ENCODE measurements around the gene CFDP1. TPM values are rescaled to one million over a fixed set of nuclear protein-coding genes. Genes with fewer than 3 reads are reported as not detected.
A peak's percentile ranks its signal among the peaks of the same experiment; 100 is the strongest.

Gene CFDP1
- total RNA-seq, 1 experiment from 2014 or later: 77.6 TPM

DNA sequence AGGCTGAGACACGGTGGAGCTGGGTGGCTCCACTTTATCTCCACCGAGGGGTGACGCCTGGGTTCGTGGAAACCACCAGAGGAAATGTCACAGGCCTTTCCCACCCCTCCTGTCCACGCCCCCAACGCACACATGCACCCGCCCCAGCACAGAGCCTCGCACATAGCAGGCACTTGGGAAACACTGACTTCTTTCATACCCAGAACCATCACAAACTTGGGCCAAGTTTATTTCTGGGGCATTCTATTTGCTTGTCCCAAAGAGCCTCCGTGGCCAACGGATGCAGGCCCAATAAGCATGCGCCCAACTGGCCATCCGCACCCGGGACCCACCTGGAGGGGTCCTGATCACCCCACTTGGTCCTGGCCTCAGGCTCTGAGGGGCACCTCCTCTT lies 185.2 kb downstream of the CFDP1 start:
- H3K27me3 ChIP-seq (replicated peaks; ENCODE audit: control insufficient read depth, insufficient read depth, low read length): no peaks in the 10 kb centered on the region
- Mint-ChIP-seq H3K4me1 (ENCODE audit: low read depth, unreplicated experiment) (peaks cover 63% of the 10 kb centered on the region), H3K27me3 (ENCODE audit: insufficient read depth, unreplicated experiment) (no peaks in the 10 kb centered on the region), H3K36me3 (ENCODE audit: insufficient read depth, unreplicated experiment) (peaks cover 82% of the 10 kb centered on the region), H3K27ac (ENCODE audit: unreplicated experiment) (peak overlapping the region; percentile 95), H3K9me3 (ENCODE audit: unreplicated experiment) (no peaks in the 10 kb centered on the region), H3K4me3 (ENCODE audit: unreplicated experiment) (peak overlapping the region; percentile 11)
- ChIA-PET POLR2A (no interaction called here), CTCF (interaction anchor here (1.0 kb wide), 2 partner anchors 15 to 137 kb away, joined by 4 read pairs; no protein-coding TSS in a partner anchor)
- peaks cover 75% of the 10 kb centered on the region for H3K4me1 ChIP-seq
- no TSS peak for BruUV-seq (replicated peaks)
- no peak overlapping the region for H3K4me3 ChIP-seq (ENCODE audit: low read depth, low read length)
- no peak for DNase-seq
- TF ChIP-seq CTCF (IDR thresholded peaks at IDR 0.05; ENCODE audit: insufficient read depth in 1 of 2, low read depth in 1 of 2, low read length in 1 of 2, severe bottlenecking in 1 of 2, unreplicated experiment in 1 of 2): no peak
- H3K9me3 ChIP-seq: no peaks in the 10 kb centered on the region
- peaks cover 6% of the 10 kb centered on the region; the same call in 1 of the 2 replicates for H3K36me3 ChIP-seq (ENCODE audit: control insufficient read depth, insufficient read depth, low read length)
- intact Hi-C loops (cut with micrococcal nuclease; ENCODE audit: unreplicated experiment): no loop called here

DNA sequence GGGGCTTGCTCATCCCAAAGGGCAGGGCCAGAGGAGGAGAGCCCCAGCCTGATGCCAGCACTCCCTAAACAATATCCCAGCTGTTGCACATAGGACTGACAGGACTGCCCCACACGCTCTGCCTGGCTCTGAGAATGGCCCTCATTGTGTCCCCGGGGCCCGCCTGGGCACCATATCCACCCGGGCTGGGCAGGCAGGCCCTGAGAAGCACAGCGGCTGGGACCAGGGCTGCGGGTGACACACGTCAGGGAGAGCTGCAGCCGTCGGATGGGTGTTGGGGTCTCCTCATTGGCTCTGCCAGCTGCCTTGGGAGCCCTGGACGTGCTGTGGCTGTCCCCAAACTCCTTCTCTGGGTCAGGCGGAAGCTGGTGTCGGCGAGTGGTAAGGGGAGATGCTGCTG lies 186.1 kb downstream of the CFDP1 start:
- H3K27ac Mint-ChIP-seq (ENCODE audit: unreplicated experiment): peak overlapping the region; percentile 95
- POLR2A ChIA-PET: no interaction called here

DNA sequence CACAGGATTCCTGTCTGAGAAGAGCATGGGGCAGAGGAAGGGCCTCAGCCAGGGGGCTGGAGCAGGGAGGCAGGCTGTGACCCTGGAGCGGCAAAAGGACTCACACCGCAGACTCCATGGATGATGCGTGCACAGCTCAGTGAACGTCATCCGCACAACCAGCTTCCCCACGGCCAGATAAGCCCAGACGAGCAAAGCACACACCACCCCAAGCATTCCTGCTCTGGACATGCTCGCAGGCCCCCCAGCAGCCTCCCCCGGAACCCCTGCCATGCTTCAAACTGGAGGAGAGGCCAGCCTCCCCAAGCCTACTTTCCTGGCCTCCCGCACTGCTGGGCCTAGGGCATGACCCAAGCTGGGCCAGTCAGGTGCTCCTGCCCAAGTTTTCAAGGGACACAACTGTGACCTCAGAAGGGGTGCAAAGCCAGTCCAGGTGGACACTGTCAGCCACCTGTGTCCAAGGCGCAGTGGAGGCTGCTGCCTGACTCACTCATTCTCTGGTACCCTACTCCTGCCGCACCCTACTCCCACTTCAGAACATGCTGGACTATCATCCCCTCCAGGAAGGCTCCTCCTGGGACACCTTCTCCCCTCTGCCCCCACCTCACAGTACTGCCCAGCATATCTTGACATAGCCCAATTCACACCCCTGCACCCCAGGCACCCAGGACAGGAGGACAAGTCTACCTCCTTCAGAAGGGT lies 186.6 kb downstream of the CFDP1 start:
- H3K4me3 ChIP-seq (ENCODE audit: low read depth, low read length): no peak overlapping the region
- H3K36me3 ChIP-seq (ENCODE audit: control insufficient read depth, insufficient read depth, low read length): peaks cover 7% of the 10 kb centered on the region
- H3K4me1 ChIP-seq: peaks cover 61% of the 10 kb centered on the region
- no peak for TF ChIP-seq CTCF (IDR thresholded peaks at IDR 0.05; ENCODE audit: insufficient read depth in 1 of 2, low read depth in 1 of 2, low read length in 1 of 2, severe bottlenecking in 1 of 2, unreplicated experiment in 1 of 2)
- DNase-seq: no peak
- intact Hi-C loops (cut with micrococcal nuclease; ENCODE audit: unreplicated experiment): no loop called here
- Mint-ChIP-seq H3K4me3 (ENCODE audit: unreplicated experiment) (peak overlapping the region; percentile 11), H3K9me3 (ENCODE audit: unreplicated experiment) (no peaks in the 10 kb centered on the region), H3K27ac (ENCODE audit: unreplicated experiment) (peak overlapping the region; percentile 95), H3K27me3 (ENCODE audit: insufficient read depth, unreplicated experiment) (no peaks in the 10 kb centered on the region), H3K4me1 (ENCODE audit: low read depth, unreplicated experiment) (peaks cover 50% of the 10 kb centered on the region), H3K36me3 (ENCODE audit: insufficient read depth, unreplicated experiment) (peaks cover 90% of the 10 kb centered on the region)
- no peaks in the 10 kb centered on the region for H3K27me3 ChIP-seq (replicated peaks; ENCODE audit: control insufficient read depth, insufficient read depth, low read length)
- ChIA-PET POLR2A (no interaction called here), CTCF (interaction anchor here (1.6 to 1.7 kb wide), 2 partner anchors 13 to 139 kb away, joined by 4 to 6 read pairs; no protein-coding TSS in a partner anchor)
- H3K9me3 ChIP-seq: no peaks in the 10 kb centered on the region
- no TSS peak for BruUV-seq (replicated peaks)

More for the DNA sequence above, 186.1 kb downstream of the CFDP1 start:
- peaks cover 55% of the 10 kb centered on the region for H3K4me1 Mint-ChIP-seq (ENCODE audit: low read depth, unreplicated experiment)
- BruUV-seq (replicated peaks): no TSS peak
- H3K27me3 Mint-ChIP-seq (ENCODE audit: insufficient read depth, unreplicated experiment): no peaks in the 10 kb centered on the region
- DNase-seq: no peak
- H3K36me3 ChIP-seq (ENCODE audit: control insufficient read depth, insufficient read depth, low read length): peaks cover 6% of the 10 kb centered on the region; the same call in 1 of the 2 replicates
- peak overlapping the region; percentile 11 for H3K4me3 Mint-ChIP-seq (ENCODE audit: unreplicated experiment)
- no peaks in the 10 kb centered on the region for H3K9me3 Mint-ChIP-seq (ENCODE audit: unreplicated experiment)
- no peaks in the 10 kb centered on the region for H3K27me3 ChIP-seq (replicated peaks; ENCODE audit: control insufficient read depth, insufficient read depth, low read length)
- no peak overlapping the region for H3K4me3 ChIP-seq (ENCODE audit: low read depth, low read length)
- CTCF ChIA-PET: interaction anchor here (1.0 kb wide), 1 partner anchor 138 kb away, joined by 4 read pairs; no protein-coding TSS in a partner anchor
- H3K4me1 ChIP-seq: peaks cover 67% of the 10 kb centered on the region
- peaks cover 90% of the 10 kb centered on the region for H3K36me3 Mint-ChIP-seq (ENCODE audit: insufficient read depth, unreplicated experiment)
- intact Hi-C loops (cut with micrococcal nuclease; ENCODE audit: unreplicated experiment): no loop called here
- H3K9me3 ChIP-seq: no peaks in the 10 kb centered on the region
- no peak for TF ChIP-seq CTCF (IDR thresholded peaks at IDR 0.05; ENCODE audit: insufficient read depth in 1 of 2, low read depth in 1 of 2, low read length in 1 of 2, severe bottlenecking in 1 of 2, unreplicated experiment in 1 of 2)

Data from Caco-2 (cell line).